Cerebellar nuclear complex (tissue), 1 donor: Measurements from ENCODE around the gene CRMP1.

ENCODE experiments used
- DNase-seq, 2 experiments: peaks; one replicate each; lab custom pipeline; 2025; lab: John Stamatoyannopoulos, UW

CRMP1 gene

GRCh38 chr4:5888222-5889001 is 4.5 kb downstream of the CRMP1 start:
- no peak for DNase-seq

DNA sequence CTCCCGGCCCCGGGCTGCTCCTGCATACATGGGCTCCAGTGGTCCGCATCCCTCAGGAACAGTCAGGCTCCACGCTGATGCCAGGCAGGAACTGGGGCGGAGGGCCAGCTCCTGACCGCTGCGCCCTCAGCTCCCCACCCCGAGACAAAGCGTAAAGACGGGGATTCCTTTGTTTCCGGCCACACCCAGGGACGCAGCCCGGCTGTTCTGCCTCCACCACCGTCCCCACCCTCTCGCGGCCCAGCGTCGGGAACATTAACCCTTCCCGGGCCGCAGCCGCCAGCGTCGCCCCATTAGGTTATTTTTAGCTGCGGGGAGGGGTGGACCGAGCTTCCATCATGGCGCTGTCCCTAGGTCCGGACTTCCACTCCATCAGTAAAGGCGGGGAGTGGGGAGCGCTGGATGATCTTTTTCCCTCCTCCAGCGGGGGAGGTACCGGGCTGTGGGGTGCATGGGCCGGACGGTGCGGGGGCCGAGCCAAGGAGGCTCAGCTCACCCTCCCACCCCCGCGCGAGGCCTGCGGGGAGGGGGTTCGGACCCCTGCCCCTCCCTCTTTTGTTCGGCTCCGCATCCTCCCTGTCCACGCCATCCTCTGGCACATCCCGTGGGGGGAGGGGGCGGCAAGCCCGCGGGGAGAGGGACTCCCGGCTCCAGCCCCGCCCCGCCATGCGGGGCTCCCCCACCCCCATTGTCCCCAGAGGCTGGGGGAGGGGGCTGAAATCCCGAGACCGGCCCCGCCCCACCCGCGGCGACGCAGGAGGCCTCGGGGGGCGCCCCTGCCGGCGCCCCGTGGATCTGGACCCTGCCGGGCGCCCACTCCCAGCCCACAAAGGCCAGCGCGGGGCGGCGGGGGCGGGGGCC is 5.3 kb downstream of the CRMP1 start:
- no peak for DNase-seq

DNA sequence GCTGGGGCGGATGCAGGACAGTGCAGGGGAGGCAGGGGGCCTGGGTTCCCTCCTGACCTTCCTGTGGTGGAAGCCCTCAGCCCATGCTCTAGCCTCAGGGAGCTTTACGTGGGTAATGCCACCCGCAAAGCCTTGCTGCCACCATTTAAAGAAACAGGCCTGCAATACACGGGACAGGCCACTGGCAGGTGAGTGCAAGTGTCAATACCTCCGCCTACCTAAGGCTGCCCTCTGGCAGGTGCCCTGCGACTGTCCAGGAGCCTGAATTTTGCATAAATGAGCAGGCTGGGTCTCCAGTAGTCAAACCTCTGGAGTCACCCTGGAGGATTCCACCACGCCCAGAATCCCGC is 5.9 kb downstream of the CRMP1 start:
- no peak for DNase-seq

DNA sequence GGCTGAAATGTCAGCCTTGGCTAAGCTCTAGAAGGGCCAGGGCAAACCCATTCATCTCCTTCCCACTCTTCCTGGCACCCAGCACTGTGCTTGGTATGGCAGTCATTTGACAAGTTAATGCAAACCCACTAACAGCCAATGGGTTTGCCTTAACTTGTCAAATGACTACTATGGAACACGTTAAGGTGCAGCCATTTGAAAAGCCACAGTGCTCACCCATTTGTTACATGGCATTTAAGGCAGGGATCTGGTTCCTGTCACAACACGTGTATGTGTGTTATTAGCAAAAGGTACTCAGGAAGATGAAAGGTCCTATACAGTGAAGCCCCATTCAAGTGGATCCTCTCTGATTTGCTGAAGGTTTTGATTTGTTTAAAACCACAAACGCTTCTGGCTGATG is 7.2 kb downstream of the CRMP1 start:
- DNase-seq, result no peak

DNA sequence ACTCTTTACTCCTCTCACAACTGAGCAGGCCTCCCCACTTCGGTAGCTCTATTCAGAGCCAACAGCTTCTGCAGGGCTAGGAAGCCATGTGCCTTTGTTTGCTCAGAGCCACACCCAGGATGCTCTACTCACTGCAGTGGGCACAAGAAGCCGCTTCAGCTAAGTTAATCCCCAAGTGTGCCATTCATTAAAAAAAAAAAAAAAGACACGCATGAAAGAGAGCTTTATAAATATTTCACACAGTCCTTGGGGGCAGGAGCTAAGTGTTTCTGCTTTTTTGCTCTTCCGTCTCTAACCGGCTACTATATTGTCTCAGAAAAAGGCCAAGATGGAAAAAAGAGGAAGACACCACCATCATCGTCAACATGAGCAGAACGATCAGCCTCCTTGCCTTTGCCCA is 8.1 kb downstream of the CRMP1 start:
- DNase-seq, result no peak

GRCh38 chr4:5883916-5884315 is 9.0 kb downstream of the CRMP1 start:
- no peak for DNase-seq

GRCh38 chr4:5882947-5883346 is 9.9 kb downstream of the CRMP1 start:
- DNase-seq, result no peak

DNA sequence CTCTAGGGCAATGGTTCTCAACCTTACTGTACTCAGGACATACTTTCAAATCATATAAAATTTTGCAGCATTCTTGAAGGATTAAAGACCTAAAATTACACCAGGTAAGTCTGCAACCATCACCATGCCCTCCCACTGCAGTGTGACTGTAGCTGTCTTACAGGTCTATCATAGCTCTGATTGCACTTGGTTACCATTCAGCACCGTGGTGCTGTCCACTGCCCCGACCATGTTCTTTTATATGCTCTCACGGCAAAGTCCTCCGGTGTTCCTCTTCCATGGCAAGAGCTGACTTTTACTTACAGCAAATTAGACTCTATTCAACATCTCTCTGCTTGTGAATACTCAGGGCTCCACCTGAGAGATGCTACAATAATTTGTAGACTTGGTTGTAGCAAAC is 11.5 kb downstream of the CRMP1 start:
- no peak for DNase-seq

DNA sequence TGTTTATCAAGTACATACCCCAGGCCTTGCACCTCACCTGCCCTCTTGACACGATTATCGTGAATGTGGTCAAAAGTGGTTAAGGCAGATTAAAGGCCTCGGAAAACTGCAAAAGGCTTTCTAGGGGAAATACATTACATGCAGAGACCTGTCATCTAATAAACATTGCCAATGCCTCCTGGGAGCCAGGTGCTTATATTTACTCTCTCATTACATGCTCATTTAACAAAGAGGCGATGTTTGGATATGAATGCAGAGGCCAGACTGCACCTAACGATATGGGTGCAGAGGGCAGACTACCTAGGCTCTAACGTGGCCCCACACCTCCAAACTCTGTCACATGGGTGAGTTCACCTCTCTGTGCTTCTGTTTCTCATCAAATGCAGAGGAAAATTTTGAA is 14.5 kb downstream of the CRMP1 start:
- DNase-seq, result no peak

DNA sequence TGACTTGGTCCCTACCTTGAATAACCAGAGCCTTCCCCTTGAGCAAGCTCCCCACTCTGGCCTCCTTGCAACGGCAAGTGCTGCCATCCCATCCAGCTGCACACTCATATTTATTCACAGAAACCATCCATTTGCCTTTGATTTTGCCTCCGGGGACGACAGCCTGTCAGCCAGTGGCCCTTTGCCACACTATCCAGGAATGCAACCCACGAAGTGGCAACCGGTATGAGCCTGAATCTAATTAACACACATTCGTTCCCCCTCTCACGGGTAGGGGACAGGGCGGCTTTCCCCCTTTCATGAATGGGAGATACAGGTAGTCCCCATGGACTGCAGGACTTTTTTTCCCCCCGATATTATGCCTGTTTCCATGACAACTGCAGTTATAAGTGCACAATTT is 15.5 kb downstream of the CRMP1 start:
- DNase-seq, result no peak

DNA sequence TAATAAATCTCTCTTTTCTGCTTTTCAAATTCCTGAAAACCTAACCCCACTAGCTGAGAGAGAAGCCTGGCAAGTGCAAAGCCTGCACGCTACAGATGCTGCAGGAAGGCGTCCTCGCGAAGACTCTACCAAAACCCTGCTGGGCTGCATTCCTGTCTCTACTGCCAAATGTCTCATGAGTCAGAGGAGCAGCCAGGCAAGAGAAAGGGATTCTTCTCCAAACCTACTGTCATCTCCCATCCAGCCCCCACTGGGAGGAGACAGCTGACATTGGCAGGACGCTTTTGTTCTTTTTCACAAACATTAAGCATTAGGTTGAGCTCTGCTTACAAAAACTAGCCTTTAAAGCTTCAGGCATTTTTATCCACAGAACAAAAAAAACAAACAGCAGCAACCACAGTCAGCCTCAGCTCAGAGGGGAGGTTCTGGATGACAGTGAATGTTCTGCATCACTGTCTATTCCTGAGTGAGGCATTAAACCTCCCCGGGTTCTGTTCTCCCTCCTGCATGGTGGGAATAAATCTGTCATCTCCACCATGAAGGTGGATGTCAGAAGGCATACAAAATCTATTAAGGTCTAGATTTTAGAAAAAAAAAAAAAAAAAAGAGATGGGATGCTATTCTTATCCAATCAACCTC is 18.0 kb downstream of the CRMP1 start:
- peak; percentile 64 to 78 for DNase-seq

GRCh38 chr4:5870701-5871100 is 22.2 kb downstream of the CRMP1 start:
- DNase-seq, result no peak

DNA sequence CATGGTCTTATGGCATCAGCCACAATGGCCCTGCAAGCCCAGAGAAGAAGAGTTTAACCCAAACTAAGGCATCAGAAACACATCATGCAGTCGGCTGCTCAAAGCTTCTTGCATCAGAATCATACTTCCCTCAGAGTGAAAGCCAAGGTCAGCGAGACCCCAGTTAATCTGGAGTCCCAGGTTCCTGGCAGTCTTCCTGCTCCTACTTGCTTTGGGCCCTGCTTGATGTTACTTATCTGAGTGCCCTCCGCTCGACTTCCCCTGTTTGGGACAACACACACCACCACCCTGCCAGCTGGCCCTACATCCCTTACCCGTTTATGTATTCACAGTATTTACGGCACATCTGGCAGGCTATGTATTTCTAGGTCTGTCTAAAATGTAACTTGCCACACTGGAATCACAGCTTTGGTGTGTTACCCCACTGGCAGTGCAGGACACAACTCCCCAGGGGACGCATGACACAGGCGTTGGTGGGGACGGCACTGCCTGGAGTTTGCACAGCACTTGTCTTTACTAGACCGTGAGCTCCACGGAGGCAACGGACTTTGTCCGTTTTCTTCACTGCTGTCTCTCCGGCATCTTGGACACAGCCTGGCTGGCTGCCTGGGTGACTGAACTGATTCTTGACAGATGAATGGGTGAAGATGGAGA is 22.8 kb downstream of the CRMP1 start:
- DNase-seq, result no peak

DNA sequence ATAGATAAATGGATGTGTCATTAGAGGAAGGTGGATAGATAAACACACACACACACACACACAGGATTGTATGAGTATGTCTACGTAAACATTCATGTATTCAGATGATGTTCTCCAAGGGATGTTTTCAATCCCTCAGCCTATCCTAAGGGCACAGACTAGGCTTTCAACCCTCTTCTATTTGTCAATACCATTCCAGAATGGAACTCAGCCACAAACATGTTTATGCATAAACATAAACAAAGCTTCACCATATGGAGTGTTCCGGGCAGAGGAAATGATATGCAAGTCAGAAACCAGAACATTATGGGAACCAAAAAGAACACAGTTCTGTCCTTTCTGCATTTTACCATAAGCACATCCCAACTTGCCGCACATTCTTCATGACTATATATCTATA is 25.0 kb downstream of the CRMP1 start:
- DNase-seq, result no peak

GRCh38 chr4:5866841-5867813 is 25.8 kb downstream of the CRMP1 start:
- no peak for DNase-seq

- DNase-seq, result no peak
Observed at GRCh38 chr4:5865896-5866599, 26.8 kb downstream of the CRMP1 start.

GRCh38 chr4:5863461-5864113 is 29.3 kb downstream of the CRMP1 start:
- DNase-seq, result no peak

DNA sequence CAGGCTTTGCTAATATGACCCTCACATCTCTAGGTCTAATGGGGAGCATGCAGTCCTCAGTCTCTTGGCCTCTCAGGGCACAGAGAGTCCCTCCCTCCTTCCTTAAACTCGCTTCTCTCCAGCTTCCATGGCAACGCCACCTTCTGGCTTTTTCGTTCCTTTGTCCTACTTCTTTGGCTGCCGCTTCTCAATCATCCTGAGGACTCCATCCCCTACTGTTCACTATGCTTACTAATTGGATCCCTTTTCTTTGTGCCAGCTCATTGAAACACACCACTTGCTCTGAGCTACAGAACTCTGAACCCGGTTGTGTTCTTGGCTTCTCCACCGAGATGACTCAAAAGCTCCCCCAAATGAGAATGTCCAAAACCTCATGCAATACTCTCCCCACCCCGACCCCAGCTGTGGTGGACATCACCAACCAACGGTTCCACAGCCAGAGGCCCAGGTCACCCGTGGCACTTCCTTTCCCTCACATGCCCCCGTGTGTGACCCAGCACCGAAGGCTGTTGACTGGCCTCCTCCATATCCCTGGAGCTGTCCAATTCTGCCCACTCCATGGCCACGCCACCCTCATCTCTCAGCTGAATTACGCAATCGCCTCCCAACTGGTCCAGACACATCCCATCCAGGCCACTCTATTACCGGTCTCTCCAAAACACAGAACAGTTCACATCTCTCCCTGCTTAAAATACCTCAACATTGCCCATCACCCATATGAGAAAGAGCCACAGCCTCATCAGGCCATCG is 34.7 kb downstream of the CRMP1 start:
- DNase-seq, result no peak

- no peak for DNase-seq
Observed at GRCh38 chr4:5857199-5857598, 35.7 kb downstream of the CRMP1 start.
